ENCODE data around the gene TSN.

DNA sequence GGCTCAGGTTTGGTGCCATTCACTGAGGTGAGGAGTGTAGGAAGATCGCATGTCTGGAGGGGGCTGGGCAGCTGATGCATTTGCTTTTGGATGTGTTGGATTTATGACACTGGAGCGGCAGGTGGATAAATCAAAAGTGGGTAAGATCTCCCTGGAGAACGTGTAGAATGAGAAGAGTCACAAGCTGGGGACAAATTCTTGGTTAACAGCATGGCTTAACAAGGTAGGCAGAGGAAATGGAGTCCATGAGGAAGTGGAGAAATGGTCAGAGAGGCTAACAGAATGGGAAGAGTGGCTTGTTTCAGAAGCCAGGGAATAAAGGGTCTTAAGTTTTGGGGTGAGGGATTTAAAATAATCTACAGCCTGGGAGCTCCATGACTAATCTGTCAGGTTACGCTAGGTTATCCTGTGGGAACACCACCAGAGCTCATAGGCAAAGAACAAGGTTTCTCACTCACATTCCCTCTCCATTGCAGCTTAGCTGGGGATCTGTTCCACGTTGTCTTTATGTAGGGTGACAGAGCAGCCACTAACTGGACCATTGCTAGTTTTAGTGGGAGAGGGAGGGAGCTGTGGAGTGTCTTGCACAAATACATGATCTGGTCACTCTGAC lies 12.8 kb downstream of the TSN start:
- TF ChIP-seq, protein P1, sequence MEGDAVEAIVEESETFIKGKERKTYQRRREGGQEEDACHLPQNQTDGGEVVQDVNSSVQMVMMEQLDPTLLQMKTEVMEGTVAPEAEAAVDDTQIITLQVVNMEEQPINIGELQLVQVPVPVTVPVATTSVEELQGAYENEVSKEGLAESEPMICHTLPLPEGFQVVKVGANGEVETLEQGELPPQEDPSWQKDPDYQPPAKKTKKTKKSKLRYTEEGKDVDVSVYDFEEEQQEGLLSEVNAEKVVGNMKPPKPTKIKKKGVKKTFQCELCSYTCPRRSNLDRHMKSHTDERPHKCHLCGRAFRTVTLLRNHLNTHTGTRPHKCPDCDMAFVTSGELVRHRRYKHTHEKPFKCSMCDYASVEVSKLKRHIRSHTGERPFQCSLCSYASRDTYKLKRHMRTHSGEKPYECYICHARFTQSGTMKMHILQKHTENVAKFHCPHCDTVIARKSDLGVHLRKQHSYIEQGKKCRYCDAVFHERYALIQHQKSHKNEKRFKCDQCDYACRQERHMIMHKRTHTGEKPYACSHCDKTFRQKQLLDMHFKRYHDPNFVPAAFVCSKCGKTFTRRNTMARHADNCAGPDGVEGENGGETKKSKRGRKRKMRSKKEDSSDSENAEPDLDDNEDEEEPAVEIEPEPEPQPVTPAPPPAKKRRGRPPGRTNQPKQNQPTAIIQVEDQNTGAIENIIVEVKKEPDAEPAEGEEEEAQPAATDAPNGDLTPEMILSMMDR (IDR thresholded peaks at IDR 0.05 in 8 of 11, conservative IDR thresholded peaks at IDR 0.05 in 3 of 11) = no peak
- no peak for TF ChIP-seq POLR2AphosphoS5 (IDR thresholded peaks at IDR 0.05)

All from spleen (tissue), 7 donors.